Glomerular visceral epithelial cell (primary cell): ENCODE results near the gene PADI4.
"Not testable (repeated sequence)": the region's sequence is repeated elsewhere in the genome, so short reads cannot be mapped to it uniquely, and the experiment has no call there.

ENCODE experiments used
- DNase-seq: peaks from one replicate; pipeline ENCODE4 v3.0.0-alpha.2; 2016; ENCODE audit errors: extremely low spot score

Gene PADI4

DNA sequence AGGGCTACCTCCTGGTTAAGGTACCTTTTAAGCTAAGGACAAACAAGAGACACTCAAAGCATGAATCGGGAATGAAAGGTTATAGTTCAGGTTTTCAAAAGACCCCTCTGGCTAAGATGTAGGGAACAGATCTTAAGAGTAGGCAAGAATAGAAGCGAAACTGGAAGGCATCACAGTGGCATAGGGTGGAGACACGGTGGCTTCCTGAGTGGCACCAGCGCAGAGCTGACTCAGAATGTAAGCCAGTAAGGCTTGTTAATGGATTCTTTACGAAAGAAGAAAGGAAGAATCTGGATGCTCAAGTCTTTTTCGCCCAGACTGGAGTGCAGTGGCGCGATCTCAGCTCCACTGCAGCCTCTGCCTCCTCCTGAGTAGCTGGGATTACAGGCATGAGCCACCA is 85.2 kb downstream of the PADI4 start:
- no peak for DNase-seq

DNA sequence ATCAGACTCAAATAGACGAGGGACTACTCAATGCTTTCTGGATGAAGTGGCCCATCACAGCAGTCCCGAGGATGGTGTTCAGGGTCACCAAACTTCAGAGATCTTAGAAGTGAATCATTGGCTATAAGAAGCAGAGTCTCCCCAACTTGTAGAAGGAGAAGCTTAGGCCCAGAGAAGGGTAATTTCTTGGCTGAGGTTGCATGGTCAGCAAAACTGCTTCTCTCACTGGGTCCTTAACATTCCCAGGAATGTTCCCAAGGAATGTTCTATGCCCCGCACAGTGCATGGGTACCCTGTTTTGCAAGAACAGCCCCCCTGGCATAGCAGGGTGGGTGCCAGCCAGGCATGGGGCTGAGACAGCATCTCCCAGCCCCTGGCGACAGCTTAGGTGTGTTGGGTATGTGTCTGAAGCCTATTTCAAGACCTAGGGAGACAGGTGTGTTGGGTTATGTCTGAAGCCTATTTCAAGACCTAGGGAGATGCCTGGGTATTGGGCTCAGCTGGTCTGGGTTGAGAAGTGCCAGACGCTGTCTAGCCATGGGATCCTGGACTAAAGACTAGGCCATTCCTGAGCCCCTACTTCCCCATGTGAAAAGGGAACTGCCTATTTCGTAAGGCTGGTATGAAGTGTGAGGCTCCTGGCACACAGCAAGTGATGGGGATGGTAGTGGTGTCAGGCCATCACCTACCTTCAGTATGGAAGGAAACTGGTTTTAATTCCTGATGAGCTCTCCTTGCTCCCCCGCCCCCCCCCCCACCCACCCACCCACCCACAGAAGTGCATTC is 90.1 kb downstream of the PADI4 start:
- DNase-seq: no peak

DNA sequence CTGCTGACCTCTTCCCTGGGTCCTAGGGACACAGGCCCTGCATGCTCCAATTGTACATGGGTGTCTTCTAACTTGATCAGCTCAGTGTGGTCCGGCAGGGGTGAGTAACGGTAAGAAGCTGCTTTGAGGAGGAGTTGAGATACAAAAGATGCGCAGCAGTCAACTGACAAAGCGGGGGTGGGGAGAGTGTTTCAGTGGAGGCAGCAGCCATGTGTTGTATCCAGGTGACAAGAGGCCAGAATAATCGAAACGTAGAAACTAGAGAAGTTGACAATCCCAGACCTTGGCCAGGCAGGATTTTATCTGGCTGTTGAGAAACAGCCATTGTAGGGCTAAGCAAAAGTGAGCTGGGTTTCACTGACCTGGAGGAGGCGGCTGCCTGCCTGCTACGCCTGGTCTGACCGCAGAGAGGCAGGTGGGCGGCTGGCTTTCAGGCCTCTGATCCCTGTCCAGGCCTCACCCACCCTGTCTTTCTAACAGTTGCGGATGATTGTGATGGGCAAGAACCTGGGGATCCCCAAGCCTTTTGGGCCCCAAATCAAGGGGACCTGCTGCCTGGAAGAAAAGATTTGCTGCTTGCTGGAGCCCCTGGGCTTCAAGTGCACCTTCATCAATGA is 92.8 kb downstream of the PADI4 start:
- no peak for DNase-seq

DNA sequence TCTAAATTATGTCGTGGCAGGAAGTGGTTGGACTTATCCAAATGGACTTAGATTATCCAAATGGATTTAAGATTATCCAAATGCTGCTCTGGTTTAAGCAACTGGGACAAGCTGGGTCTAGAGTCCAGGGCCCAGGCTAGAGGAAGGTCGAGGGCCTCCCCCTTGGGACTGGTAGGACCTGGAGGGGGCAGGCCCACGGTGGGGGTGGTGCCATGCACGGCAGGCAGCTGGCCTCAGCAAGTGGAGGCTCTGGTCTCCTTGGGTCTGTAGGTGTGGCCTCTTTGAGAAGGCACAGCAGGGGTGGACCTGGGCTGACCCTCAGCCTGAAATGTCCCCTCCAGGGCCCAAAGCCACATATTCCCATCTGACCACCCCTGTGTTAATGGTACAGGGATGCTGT is 93.8 kb downstream of the PADI4 start:
- no peak for DNase-seq

DNA sequence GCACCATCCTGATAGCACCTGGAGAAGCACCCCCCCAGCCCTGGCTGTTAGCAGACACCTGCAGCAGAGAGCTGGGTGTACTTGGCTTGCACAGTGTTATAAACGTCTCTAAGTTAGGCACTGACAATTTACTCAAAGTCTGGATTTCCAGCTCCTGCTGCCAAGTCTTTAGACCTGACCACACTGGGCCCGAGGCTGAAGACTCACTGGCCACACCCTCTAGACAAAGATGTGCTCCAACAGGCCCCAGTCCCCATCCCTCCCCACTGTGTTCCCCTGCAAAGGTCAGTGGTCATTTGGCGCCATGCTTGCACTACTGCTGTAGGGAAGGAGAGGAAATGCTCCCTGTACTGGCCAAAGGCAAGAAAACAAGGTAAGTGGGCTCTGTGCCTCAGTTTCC is 95.1 kb downstream of the PADI4 start:
- no peak for DNase-seq

DNA sequence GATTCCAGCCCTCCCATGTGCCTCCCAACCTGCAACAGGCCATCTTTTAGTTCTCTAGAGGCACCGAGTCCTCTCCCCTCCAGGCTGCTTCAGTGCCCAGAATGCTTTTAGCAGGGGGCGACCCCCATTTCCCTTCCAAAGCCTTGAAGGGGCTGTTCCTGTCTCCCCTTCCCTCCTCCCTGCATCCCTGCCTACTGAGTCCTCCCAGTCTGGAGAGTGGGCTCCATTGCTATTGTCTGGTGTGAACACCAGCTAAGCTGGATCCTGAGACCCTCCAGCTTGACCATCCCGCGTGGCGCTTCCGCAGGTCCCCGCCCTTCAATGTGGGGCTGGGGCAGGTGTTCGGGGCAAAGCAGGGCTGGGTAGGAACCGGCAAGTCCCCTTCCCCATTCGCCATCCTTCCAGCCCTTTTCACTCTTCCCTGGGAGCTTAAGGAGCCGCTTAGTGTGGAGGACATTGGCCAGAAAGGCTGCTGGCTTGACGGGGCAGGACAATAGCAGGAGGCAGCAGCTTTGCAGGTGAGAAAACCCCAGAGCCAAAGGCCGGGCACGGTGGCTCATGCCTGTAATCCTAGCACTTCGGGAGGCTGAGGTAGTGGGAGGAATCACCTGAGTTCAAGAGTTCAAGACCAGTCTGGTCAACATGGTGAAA is 96.2 kb downstream of the PADI4 start:
- no peak for DNase-seq

DNA sequence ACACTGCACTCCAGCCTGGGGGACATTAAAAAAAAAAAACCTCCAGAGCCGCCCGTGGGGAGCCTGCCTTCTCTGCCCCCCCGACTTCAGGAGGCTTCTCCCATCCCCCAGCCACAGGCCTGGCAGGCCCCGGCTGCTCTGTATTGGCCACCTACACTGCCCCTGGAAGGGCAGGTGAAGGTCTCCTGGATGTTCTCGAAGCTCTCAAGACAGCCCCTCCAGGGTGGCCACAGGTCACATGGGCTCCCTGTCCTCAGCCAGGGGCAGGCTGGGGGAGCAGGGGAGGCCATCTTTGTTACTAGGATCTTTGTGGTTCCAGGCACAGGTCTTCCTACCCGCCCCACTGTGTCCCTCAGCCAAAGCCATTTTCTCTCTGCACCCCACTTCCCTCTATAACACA is 96.8 kb downstream of the PADI4 start:
- DNase-seq: no peak

DNA sequence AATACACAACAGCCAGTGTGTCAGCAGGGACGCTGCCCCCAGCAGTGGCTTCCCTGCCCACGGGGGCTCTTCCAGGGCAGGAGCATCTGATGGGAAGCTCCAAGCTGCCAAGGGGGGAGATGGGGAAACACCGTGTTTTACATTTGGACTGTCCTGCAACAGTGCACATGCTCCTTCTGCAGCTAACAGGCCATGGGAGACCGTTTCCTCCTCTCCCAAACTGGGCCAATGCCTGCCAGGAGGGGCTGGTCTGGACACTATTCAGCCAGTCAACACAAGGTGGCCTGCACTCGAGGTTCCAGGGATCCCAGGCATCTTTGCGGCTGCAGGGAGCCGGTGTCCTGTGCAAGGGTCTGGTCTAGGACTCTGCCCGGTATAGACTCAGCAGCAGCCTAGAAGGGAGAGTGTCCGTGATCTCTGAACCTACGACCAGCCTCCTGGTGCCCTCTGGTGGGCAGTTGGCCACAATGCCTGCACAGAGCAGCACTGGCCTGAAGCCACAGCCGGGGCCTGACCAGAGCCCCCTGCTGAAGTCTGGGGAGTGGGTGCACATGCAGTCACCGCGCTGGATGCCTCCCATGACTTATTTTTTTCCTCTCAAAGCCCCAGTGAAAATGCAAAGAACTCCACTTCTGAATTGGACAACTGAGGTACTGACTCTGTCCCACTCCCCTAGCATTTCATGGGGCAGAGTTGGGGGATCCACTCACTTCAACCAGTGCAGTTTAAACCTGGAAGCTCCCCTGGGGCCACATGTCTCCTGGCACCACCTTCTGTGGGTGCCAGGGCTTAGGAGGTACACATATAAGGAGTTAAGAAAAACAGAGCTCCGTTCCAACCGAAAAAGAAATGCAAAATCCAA is 98.1 kb downstream of the PADI4 start:
- peak; percentile 69 for DNase-seq

DNA sequence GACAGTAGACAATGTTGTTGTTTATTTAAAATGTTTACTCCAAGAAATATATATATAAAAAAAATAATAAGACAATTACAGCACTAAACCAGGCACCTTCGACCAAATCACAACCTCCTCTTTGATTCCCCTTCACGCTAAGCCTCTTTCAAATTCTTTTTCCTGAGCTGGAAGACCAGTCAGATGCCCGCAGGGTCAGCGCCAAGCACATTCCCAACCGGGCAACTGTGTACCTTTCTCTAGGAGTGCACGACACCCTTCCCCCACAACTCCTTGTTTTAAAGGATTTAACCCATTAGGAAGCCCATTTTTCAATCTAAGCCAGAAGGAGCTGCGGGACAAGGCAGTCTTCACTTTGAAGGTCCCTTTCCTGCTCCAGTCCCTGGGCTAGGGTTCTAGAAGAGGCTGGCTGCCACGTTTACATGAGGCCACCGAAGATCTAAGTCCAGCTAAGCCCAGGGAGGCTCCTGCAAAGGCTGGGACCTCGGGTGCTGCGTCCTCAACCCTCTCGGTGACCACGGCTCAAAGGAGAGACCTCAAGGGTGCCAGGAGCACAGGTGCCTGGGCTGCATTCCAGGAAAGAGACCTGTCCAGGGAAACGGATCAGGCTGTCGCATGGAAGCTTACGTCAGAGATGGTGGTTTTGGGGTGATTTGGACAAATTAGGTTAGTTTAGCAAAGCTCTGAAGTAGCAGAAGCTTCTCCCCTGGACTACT is 98.9 kb downstream of the PADI4 start:
- not testable (repeated sequence) for DNase-seq

DNA sequence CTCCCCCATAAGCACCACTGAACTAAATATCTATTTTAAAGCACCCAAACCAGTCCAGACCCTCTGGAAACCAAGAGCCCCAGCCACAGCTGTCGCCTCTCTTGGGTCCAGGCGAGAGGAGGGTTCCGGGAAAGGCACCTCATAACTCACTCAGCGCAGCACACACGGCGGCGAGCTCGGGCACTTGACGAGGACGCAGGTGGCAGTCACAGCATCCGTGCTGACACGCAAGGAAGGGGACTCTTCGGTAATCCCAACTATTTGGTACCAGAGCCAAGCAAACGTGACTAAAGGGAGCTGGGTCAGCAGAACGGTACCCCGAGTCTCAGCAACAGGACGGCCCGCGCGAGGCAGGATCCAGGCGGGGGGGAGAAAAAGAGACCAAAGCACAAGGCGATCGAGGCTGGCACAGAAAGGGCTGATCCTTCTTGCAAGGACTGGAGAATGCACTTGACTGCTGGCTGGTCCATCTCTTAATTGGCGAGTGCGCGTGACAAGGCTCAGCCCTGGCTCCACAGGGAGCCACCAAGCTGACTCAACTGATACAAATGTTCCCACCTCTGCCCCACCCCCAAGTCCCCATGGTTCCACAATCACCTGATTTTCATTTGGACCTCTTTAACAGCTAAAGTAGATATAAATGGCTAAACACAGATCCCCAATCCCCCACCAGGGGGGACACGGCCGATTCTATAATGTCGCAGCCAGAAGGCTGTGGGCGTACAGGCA is 100.0 kb downstream of the PADI4 start:
- not testable (repeated sequence) for DNase-seq

DNA sequence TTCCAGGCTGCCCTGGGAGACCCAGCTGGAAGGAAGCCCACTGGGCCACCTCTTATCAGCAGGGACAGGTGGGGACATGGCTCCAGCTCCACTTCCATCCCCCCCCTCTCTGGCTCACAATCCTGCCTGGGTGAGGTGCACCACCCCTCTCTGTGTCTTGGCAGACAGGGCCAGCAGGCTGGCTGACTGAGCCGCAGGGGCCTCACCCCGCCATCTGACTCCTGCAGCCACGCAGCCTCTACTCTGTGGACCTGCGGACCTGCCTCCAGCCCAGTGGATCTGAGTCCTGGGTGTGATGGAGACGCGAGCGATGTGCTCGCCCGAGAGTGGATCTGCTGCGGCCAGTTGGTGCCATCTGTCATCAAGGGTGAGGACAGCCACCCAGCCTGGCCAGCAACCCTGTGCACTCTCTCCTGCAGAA is 101.4 kb downstream of the PADI4 start:
- no peak for DNase-seq

DNA sequence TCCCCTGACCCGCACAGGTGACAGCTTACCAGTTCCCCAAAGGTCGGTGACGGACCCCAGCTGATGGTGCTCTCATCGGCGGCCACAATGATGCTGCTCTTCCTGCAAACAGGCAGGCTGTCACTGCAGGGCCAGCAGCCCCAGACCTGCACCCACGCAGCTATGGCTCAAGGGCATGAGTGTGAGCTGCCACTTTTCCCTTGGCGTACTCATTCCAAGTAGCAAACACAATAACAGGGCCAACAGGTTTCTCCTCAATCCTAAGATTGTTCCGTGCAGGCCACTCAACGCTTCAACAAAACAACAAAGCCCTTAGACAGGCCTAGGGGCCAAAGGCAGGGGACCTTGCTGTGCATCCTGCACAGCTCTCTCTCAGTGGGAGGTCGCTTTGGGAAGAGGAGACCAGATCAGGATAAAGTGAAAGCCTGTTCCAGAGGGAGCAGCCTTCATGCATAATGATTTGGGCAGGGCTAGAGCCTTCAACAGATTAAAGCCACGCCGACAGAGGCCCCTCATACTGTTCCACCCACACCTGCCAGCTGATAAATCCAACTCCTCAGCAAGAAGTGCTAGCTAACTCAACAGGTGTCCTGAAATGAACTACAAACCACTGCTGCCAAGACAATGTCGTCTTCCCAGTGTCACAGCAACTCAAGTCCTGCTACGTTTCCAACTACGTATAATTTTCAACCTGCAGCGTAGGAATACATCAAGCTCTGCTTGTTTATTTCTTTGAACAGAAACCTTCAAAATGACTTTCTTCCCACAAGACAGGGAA is 104.3 kb downstream of the PADI4 start:
- DNase-seq: no peak
